HL-60 (cell line): ENCODE results near the gene CRTC1.
A peak's percentile ranks its signal among the peaks of the same experiment; 100 is the strongest.

ENCODE experiments used
- DNase-seq, 2 experiments: peaks; one replicate each; pipeline ENCODE4 v3.0.0-alpha.2; 2010 to 2020; ENCODE audit warnings: low read depth in 1 of 2, low spot score in 1 of 2
- H3K27ac ChIP-seq: fragments of 250-450 bp; sonication (Bioruptor Pico); replicated peaks from 2 replicates; pipeline ENCODE4 v1.5.1; 2020; ENCODE audit warnings: mild to moderate bottlenecking, moderate library complexity
- H3K27me3 ChIP-seq: fragments of 250-450 bp; sonication (Bioruptor Pico); 2 replicates; pipeline ENCODE4 v1.5.1; 2021; ENCODE audit warnings: mild to moderate bottlenecking, moderate library complexity; ENCODE audit not compliant: insufficient read depth, poor library complexity, severe bottlenecking
- H3K4me3 ChIP-seq: replicated peaks from 2 replicates; pipeline ENCODE4 v1.5.1; 2011; ENCODE audit warnings: mild to moderate bottlenecking, control low read depth, low read length; ENCODE audit not compliant: insufficient read depth
- GABPA ChIP-seq: IDR thresholded peaks from 2 replicates; pipeline ENCODE4 v1.6.1; 2012; ENCODE audit warnings: low read depth
- POLR2AphosphoS5 ChIP-seq: IDR thresholded peaks from 2 replicates; pipeline ENCODE4 v1.6.1; 2012; ENCODE audit warnings: low read depth
- SPI1 ChIP-seq: IDR thresholded peaks from 2 replicates; pipeline ENCODE4 v1.6.1; 2012; ENCODE audit warnings: low read depth, mild to moderate bottlenecking, borderline replicate concordance
- TF ChIP-seq, protein P1 (sequence below): IDR thresholded peaks from 2 replicates; pipeline ENCODE4 v1.6.1; 2012; ENCODE audit warnings: low read depth; ENCODE audit not compliant: insufficient replicate concordance
- TF ChIP-seq, protein P2 (sequence below): IDR thresholded peaks from one replicate; pipeline ENCODE4 v1.5.1; 2011; ENCODE audit warnings: low read length, control low read depth, inconsistent platforms; ENCODE audit not compliant: insufficient read depth

CRTC1 gene

DNA sequence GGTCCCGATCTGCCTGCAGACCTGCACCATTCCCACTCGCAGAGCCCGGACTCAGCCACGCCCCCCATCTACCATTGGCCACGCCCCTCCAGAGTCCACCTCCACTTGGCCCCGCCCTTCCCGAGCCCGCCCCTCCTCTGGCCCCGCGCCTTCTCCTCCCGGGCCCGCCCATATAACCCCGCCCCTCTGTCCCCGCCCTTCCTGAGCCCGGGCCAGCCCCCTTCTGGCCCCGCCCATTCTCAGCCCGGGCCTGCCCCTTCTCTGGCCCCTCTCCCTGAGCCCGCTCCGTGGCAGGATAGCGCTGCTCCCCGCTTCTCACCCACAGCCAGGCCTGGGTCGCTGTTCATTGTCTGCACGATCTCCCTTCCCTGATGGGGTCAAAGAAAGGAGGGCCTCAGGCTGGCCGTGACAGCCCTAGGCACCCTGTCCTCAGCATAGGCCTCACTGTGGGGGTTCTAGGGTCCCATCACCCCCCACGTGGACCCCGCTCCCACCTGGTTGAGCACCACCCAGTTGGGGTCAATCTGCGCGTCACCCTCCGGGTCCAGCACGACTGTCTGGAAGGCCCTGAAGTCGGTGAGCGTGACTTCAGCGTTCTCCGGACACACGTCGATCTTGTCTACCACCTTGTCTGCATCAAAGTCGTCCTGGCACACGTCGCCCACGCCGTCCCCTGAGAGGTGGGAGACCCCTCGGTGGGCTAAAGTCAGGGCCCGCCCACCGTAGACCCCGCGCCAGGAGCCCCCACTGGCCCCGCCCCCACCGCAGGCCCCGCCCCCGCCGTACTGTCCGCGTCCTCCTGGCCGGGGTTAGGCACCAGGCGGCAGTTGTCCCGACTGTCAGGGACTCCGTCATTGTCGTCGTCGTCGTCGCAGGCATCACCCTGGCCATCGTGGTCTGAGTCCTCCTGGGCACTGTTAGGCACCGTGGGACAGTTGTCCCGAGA, 102.0 kb downstream of the CRTC1 start:
- DNase-seq, result peak in 1 of 2 experiments; percentile 34
- no peak overlapping the region for H3K4me3 ChIP-seq
- TF ChIP-seq, protein P1, sequence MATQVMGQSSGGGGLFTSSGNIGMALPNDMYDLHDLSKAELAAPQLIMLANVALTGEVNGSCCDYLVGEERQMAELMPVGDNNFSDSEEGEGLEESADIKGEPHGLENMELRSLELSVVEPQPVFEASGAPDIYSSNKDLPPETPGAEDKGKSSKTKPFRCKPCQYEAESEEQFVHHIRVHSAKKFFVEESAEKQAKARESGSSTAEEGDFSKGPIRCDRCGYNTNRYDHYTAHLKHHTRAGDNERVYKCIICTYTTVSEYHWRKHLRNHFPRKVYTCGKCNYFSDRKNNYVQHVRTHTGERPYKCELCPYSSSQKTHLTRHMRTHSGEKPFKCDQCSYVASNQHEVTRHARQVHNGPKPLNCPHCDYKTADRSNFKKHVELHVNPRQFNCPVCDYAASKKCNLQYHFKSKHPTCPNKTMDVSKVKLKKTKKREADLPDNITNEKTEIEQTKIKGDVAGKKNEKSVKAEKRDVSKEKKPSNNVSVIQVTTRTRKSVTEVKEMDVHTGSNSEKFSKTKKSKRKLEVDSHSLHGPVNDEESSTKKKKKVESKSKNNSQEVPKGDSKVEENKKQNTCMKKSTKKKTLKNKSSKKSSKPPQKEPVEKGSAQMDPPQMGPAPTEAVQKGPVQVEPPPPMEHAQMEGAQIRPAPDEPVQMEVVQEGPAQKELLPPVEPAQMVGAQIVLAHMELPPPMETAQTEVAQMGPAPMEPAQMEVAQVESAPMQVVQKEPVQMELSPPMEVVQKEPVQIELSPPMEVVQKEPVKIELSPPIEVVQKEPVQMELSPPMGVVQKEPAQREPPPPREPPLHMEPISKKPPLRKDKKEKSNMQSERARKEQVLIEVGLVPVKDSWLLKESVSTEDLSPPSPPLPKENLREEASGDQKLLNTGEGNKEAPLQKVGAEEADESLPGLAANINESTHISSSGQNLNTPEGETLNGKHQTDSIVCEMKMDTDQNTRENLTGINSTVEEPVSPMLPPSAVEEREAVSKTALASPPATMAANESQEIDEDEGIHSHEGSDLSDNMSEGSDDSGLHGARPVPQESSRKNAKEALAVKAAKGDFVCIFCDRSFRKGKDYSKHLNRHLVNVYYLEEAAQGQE, result no peak
- TF ChIP-seq SPI1 (no peak), POLR2AphosphoS5 (no peak), GABPA (no peak)
- TF ChIP-seq, protein P2, sequence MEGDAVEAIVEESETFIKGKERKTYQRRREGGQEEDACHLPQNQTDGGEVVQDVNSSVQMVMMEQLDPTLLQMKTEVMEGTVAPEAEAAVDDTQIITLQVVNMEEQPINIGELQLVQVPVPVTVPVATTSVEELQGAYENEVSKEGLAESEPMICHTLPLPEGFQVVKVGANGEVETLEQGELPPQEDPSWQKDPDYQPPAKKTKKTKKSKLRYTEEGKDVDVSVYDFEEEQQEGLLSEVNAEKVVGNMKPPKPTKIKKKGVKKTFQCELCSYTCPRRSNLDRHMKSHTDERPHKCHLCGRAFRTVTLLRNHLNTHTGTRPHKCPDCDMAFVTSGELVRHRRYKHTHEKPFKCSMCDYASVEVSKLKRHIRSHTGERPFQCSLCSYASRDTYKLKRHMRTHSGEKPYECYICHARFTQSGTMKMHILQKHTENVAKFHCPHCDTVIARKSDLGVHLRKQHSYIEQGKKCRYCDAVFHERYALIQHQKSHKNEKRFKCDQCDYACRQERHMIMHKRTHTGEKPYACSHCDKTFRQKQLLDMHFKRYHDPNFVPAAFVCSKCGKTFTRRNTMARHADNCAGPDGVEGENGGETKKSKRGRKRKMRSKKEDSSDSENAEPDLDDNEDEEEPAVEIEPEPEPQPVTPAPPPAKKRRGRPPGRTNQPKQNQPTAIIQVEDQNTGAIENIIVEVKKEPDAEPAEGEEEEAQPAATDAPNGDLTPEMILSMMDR, result no peak
- H3K27ac ChIP-seq, result no peak overlapping the region
- peaks cover 51% of the 10 kb centered on the region for H3K27me3 ChIP-seq

DNA sequence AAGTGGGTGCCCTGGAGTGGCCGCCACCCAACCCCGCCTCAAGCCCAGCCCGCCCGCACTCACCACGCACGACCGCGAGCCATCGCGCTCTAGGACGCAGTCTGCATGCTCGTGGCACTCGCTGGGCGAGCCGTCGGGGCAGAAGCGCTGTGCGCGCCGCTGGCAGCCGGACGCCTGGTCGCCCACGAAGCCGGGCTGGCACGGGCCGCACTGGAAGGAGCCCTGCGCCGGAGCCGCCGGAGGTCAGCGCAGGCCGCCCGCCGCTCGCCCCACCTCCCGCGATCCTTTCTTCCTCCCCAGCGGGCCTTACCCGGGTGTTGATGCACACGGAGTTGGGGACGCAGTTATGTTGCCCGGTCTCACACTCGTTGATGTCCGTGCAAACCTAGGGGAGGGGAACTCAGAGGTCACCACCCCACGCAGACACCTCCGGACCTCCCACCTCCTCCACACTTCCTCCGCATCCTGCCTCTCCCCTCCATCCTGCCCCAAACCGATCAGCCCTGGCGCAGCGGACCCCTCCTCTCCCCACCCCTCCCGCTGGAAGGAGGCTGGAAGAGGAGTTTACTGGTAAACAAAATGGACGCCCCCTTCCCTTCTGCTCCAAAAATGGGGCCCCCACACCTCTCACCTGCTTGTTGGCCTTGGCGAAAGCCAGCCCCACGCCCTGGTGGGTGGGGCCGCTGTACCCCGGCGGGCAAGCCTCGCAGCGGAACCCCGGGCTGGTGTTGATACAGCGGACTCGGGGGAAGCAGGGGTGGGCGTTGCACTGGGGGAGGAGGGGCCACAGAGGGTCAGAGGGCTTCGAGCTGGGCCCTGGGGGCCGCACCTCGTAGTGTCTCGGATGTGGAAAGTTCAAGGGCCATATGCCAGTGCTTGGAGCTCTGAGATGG, 105.3 kb downstream of the CRTC1 start:
- no peak overlapping the region for H3K4me3 ChIP-seq

More for the DNA sequence above, 105.3 kb downstream of the CRTC1 start:
- DNase-seq, result no peak
- no peak for TF ChIP-seq POLR2AphosphoS5
- no peak for TF ChIP-seq GABPA
- no peak for TF ChIP-seq SPI1
- TF ChIP-seq, protein P2, result no peak
- TF ChIP-seq, protein P1, result no peak
- Histone ChIP-seq H3K27ac (no peak overlapping the region), H3K27me3 (peaks cover 69% of the 10 kb centered on the region)
